CD4-positive, alpha-beta T cell treated with Interleukin-2 at 100 ng/mL for 4 hours (primary cell): Measurements from ENCODE around the gene RASGRP1.
A peak's percentile ranks its signal among the peaks of the same experiment; 100 is the strongest.

Source experiments
- DNase-seq: peaks from one replicate; pipeline ENCODE4 v3.0.0-alpha.2; 2020; ENCODE audit warnings: low spot score

Gene RASGRP1

GRCh38 chr15:38459480-38459879 is 105.1 kb downstream of the RASGRP1 start:
- no peak for DNase-seq

- DNase-seq = no peak
Measured at GRCh38 chr15:38458646-38459045, 106.0 kb downstream of the RASGRP1 start.

- no peak for DNase-seq
Measured at GRCh38 chr15:38455092-38455491, 109.5 kb downstream of the RASGRP1 start.

- DNase-seq = no peak
Measured at GRCh38 chr15:38454696-38455090, 109.9 kb downstream of the RASGRP1 start.

- DNase-seq = peak; percentile 92
Measured at GRCh38 chr15:38453971-38454695, 110.5 kb downstream of the RASGRP1 start, which contains the start of gene FAM98B. TSS of gene FAM98B (plus strand) at chr15:38454127. CDS start at chr15:38454162, 35 bp downstream.

GRCh38 chr15:38441130-38441519 is 123.5 kb downstream of the RASGRP1 start:
- DNase-seq = no peak

GRCh38 chr15:38440353-38441129 is 124.1 kb downstream of the RASGRP1 start:
- peak; percentile 69 for DNase-seq
